LNCaP clone FGC (cell line): ENCODE measurements around the gene GATAD1.
A peak's percentile ranks its signal among the peaks of the same experiment; 100 is the strongest.

Experiments
- DNase-seq: peaks from one replicate; pipeline ENCODE4 v3.0.0-alpha.2; 2011; ENCODE audit warnings: low read depth
- H3K4me3 ChIP-seq: 2 replicates; pipeline ENCODE4 v1.5.1; 2011; ENCODE audit warnings: mild to moderate bottlenecking, low read depth, low read length, control low read depth
- TF ChIP-seq, protein P1 (sequence below): IDR thresholded peaks from 2 replicates; pipeline ENCODE4 v1.5.1; 2012; ENCODE audit warnings: mild to moderate bottlenecking; ENCODE audit not compliant: control insufficient read depth, insufficient read depth; ENCODE audit errors: extremely low read depth

GATAD1 gene, protein sequence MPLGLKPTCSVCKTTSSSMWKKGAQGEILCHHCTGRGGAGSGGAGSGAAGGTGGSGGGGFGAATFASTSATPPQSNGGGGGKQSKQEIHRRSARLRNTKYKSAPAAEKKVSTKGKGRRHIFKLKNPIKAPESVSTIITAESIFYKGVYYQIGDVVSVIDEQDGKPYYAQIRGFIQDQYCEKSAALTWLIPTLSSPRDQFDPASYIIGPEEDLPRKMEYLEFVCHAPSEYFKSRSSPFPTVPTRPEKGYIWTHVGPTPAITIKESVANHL

DNA sequence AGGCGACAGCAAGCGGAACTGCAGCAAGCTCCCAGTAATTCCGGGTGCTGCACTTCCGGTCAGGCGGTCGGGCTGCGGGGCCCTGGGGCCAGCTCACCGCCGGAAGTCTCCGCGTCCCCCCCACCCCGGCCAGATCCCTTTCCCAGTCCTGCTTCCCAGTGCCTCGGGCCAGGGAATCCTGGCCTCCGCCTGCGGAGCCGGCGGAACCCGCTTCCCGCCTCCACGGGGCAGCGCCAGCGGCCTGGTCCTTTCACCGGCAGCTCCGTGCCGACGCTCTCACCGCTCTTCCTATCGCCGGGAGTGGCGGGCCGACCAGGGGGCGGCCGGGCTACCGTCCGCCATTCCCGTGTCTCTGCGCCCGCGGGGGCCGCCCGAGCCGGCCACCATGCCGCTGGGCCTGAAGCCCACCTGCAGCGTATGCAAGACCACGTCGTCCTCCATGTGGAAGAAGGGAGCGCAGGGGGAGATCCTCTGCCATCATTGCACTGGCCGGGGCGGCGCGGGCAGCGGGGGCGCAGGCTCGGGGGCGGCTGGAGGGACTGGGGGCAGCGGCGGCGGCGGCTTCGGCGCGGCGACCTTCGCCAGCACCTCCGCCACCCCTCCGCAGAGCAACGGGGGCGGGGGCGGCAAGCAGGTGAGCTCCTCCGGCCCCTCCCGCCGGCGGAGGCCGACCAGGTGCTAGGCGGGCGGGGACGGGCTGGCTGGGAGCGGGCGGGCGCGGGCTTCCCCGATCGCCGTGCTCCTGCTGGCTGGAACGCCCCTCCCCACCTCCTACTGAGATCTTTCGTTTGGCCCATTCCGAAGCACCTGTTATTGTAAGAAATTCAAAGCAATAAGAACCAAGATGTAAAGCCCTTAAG lies at the start of gene GATAD1:
Gene GATAD1, plus strand, starts transcription at position 138 of the 860 bp plus-strand sequence. Its CDS starts 248 bp downstream, at position 386.
- TF ChIP-seq, protein P1, sequence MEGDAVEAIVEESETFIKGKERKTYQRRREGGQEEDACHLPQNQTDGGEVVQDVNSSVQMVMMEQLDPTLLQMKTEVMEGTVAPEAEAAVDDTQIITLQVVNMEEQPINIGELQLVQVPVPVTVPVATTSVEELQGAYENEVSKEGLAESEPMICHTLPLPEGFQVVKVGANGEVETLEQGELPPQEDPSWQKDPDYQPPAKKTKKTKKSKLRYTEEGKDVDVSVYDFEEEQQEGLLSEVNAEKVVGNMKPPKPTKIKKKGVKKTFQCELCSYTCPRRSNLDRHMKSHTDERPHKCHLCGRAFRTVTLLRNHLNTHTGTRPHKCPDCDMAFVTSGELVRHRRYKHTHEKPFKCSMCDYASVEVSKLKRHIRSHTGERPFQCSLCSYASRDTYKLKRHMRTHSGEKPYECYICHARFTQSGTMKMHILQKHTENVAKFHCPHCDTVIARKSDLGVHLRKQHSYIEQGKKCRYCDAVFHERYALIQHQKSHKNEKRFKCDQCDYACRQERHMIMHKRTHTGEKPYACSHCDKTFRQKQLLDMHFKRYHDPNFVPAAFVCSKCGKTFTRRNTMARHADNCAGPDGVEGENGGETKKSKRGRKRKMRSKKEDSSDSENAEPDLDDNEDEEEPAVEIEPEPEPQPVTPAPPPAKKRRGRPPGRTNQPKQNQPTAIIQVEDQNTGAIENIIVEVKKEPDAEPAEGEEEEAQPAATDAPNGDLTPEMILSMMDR, result peak; percentile 91
- DNase-seq, result peak; percentile 89
- peak within 1 kb of the TSS; percentile 92 for H3K4me3 ChIP-seq

DNA sequence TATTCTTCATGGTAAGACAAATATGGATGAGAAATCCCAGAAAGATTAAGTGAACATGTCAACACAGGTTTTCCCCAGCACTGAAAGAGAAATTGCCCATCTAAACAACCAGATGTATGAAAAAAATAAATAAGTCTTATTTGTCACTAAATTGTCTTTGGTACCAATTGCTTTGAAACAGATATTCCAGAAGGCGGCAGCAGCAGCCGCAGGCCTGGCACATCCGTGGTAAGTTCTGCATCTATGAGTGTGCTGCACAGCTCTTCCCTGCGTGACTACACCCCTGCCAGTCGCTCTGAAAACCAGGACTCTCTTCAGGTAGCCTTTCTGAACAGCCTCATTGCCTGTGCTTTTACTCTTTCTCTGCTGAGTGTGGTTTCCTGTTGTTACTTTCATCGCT lies 49.7 kb upstream of the GATAD1 start:
- H3K4me3 ChIP-seq, result no peak overlapping the region
- TF ChIP-seq, protein P1, result no peak

DNA sequence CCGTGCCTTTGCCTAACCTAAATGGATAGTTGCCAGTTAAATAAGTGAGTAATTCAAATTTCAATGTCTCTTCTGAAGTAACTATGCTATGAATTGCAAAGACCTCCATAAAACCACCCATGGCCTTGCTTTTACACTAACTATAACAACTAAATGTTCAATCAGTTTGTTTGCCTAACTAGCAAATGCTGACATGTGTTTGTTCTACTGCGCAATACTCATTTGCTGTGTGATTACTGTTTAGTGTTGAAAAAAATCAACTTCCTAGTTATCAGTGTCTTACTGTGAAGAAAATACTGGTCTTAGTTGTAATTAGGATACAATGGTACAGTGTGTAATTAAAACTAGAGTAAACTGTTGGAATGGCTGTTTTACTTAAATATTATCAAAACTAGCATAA lies 47.3 kb upstream of the GATAD1 start:
- no peak for DNase-seq
- TF ChIP-seq, protein P1, result no peak
- no peak overlapping the region for H3K4me3 ChIP-seq

More for the DNA sequence above, 49.7 kb upstream of the GATAD1 start:
- no peak for DNase-seq

DNA sequence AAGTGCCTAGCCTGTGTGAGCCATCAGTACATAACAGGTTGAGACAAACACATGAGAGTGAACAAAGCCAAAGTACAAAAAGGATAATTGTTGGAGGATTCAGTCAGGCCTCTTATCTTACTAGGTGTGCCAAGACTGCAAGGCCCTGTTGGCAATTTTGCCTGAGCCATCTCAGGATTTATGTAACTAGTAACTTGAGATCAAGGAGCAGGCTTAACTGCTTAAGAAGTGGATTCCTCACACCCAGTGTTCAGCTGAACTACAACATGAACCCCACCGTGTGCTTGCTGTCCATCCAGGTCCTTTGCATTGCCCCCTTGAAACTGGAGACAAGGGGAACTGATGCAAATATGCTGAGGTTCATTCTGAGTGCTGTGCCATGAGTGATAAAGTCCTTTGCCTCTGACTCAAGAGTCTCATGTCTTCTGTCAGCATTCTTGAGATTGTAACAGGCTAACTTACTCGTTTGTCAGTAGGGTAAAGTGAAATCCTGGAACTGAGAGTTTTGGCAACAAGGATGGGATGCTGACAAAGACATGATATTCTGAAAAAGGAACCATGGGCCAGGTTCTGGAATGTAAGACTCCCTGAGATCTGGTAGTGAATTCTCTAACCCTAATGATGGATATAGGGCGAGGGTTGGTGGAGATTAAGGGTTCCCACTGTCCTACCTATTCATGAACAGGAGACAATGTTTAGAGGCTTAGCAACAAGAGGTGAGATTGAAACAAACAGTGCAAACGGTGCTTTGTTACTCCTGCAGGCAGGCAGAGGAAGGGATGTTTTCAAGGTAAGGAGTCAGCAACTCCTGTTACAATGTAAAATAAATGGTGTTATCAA lies 44.1 kb upstream of the GATAD1 start:
- no peak for DNase-seq
- TF ChIP-seq, protein P1, result no peak
- H3K4me3 ChIP-seq, result no peak overlapping the region

DNA sequence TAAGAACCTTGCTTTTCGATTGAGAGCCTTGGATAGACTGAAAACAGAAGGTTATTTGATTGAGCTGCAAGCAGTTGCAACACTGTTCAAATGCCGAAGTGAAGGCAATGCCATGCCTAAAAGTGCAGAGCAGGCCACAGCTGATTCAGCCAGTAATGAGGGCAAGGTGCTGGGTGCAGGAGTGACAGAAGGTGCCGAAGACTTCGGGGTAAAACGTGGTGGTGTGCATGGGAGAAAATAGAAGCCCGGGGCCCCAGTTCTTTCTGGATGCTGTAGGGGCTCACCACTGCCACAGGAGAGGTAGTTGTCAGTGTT lies 43.6 kb upstream of the GATAD1 start:
- TF ChIP-seq, protein P1, result no peak
- H3K4me3 ChIP-seq, result no peak overlapping the region
- DNase-seq, result no peak

DNA sequence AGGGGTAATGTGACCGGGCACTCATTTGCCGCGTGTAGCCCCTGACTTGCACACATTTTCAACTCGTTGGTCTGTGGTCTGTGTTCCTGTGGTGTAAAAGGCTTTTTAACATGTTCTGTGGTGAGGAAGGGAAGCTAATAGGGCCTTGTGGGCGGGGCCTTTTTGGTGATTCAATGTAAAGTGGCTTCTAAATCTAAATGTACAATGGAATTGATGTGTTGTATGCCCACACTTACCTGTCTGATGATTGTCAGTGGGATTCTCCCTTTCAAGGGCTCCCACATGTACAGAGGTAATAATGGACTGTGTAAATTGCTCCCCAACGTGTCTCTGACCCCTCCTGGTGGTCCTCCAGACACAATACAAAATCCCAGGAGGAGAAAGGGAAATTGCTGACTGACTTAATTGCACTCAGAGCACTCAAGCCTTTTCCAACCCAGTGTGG lies 43.1 kb upstream of the GATAD1 start:
- DNase-seq, result no peak
- TF ChIP-seq, protein P1, result no peak
- no peak overlapping the region for H3K4me3 ChIP-seq
